Measurements from ENCODE around the gene PLEKHG4B.

- TF ChIP-seq CTCF (conservative IDR thresholded peaks at IDR 0.05) (no peak), ZFX (IDR thresholded peaks at IDR 0.05) (no peak)
These were observed 47.0 kb downstream of the PLEKHG4B start for GRCh38 chr5:138936-139335.
